Measurements from ENCODE around the gene NUS1. TPM values are rescaled to one million over a fixed set of nuclear protein-coding genes. Genes with fewer than 3 reads are reported as not detected.
"Not testable (repeated sequence)": the region's sequence is repeated elsewhere in the genome, so short reads cannot be mapped to it uniquely, and the experiment has no call there.

NUS1 gene
- polyA plus RNA-seq, 2 of the 4 experiments (the other 2 are of a cell fraction): 23.0 to 24.7 TPM

DNA sequence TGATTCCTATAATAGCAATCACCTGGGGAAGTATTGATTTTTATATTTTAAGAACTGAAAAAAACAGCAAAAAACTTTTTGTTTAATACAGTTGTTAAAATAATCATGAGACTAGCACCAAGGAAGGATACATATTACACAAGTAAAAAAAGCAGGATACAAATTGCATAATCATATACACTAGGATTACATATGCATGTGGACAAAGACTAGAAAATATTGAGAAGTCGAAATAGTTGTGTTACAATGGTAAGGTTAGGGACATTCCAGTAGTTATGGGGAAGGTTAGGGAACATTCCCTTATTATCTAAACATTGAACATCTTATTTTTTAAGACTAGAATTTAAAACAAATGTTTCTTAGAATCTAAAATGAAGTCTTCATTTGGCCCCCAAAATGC is 9.5 kb downstream of the NUS1 start:
- DNase-seq (ENCODE audit: low read depth in 1 of 2, low spot score in 1 of 2) (no peak), FAIRE-seq (no peak), ATAC-seq (no peak)
- Histone ChIP-seq H3K4me2 (no peak overlapping the region), H3K9me3 (no peaks in the 10 kb centered on the region), H3K4me3 (no peak overlapping the region), H3K4me1 (no peaks in the 10 kb centered on the region), H3K27ac (no peak overlapping the region)
- WGBS (ENCODE audit: missing lambda C conversion rate): 90% methylated on average over 1 of the region's 1 CpG
- TF ChIP-seq, protein P1, sequence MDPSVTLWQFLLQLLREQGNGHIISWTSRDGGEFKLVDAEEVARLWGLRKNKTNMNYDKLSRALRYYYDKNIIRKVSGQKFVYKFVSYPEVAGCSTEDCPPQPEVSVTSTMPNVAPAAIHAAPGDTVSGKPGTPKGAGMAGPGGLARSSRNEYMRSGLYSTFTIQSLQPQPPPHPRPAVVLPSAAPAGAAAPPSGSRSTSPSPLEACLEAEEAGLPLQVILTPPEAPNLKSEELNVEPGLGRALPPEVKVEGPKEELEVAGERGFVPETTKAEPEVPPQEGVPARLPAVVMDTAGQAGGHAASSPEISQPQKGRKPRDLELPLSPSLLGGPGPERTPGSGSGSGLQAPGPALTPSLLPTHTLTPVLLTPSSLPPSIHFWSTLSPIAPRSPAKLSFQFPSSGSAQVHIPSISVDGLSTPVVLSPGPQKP (IDR thresholded peaks at IDR 0.05; ENCODE audit: low read depth, low read length): no peak
- TF ChIP-seq SREBF2 (IDR thresholded peaks at IDR 0.05) (no peak), RAD21 (conservative IDR thresholded peaks at IDR 0.05 in 1 of 2, IDR thresholded peaks at IDR 0.05 in 1 of 2) (no peak), HOXB5 (CRISPR knock-in tag; IDR thresholded peaks at IDR 0.05) (no peak), CBX8 (IDR thresholded peaks at IDR 0.05) (no peak), PHF8 (IDR thresholded peaks at IDR 0.05; ENCODE audit: borderline replicate concordance, low read depth) (no peak), POLR2A (IDR thresholded peaks at IDR 0.05; ENCODE audit: low read length) (no peak), CBX2 (IDR thresholded peaks at IDR 0.05; ENCODE audit: borderline replicate concordance, low read depth) (no peak), NR3C1 (IDR thresholded peaks at IDR 0.05) (no peak)
- TF ChIP-seq, protein P2, sequence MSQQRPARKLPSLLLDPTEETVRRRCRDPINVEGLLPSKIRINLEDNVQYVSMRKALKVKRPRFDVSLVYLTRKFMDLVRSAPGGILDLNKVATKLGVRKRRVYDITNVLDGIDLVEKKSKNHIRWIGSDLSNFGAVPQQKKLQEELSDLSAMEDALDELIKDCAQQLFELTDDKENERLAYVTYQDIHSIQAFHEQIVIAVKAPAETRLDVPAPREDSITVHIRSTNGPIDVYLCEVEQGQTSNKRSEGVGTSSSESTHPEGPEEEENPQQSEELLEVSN (IDR thresholded peaks at IDR 0.05; ENCODE audit: borderline replicate concordance, low read depth): no peak
- POLR2A ChIA-PET: no interaction called here
- CTCF ChIA-PET: no interaction called here

DNA sequence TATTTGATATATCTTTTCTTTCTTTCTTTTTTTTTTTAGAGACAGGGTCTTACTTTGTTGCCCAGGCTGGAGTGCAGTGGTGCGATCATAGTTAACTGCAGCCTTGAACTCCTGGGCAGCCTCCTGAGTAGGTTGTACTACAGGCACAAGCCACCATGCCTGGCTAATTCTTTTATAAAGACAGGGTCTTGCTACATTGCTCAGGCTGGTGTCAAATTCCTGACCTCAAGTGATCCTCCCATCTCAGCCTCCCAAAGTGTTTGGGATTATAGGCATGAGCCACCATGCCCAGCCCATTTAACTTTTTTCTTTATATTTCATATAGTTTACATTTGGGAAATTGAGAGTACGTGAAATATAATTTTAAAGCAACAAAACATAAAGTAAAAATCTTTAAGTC is 10.1 kb downstream of the NUS1 start:
- WGBS (ENCODE audit: missing lambda C conversion rate): 98% methylated on average over 2 of the region's 2 CpGs
- no peak for ATAC-seq
- no peaks in the 10 kb centered on the region for H3K4me1 ChIP-seq
- FAIRE-seq: no peak
- H3K27ac ChIP-seq: no peak overlapping the region
- TF ChIP-seq POLR2A (IDR thresholded peaks at IDR 0.05; ENCODE audit: low read length) (no peak), HOXB5 (CRISPR knock-in tag; IDR thresholded peaks at IDR 0.05) (no peak), EP300 (IDR thresholded peaks at IDR 0.05) (no peak), HDAC2 (IDR thresholded peaks at IDR 0.05) (no peak), CHD4 (IDR thresholded peaks at IDR 0.05; ENCODE audit: borderline replicate concordance) (no peak), TFCP2L1 (CRISPR knock-in tag; IDR thresholded peaks at IDR 0.05) (no peak), FOSL2 (IDR thresholded peaks at IDR 0.05) (no peak), FOSL2 (CRISPR knock-in tag; IDR thresholded peaks at IDR 0.05) (no peak), CBX8 (IDR thresholded peaks at IDR 0.05) (no peak), JUNB (IDR thresholded peaks at IDR 0.05) (no peak), MAZ (IDR thresholded peaks at IDR 0.05; ENCODE audit: borderline replicate concordance, low read depth, low read length) (no peak), FOXS1 (CRISPR knock-in tag; IDR thresholded peaks at IDR 0.05) (no peak), JUN (IDR thresholded peaks at IDR 0.05) (no peak)
- TF ChIP-seq, protein P3, sequence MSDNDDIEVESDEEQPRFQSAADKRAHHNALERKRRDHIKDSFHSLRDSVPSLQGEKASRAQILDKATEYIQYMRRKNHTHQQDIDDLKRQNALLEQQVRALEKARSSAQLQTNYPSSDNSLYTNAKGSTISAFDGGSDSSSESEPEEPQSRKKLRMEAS (IDR thresholded peaks at IDR 0.05): no peak
- TF ChIP-seq, protein P4, sequence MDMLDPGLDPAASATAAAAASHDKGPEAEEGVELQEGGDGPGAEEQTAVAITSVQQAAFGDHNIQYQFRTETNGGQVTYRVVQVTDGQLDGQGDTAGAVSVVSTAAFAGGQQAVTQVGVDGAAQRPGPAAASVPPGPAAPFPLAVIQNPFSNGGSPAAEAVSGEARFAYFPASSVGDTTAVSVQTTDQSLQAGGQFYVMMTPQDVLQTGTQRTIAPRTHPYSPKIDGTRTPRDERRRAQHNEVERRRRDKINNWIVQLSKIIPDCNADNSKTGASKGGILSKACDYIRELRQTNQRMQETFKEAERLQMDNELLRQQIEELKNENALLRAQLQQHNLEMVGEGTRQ (IDR thresholded peaks at IDR 0.05): no peak
- no peak overlapping the region for H3K4me2 ChIP-seq
- ChIA-PET CTCF (no interaction called here), POLR2A (no interaction called here)
- no peak for DNase-seq (ENCODE audit: low read depth in 1 of 2, low spot score in 1 of 2)
- no peaks in the 10 kb centered on the region for H3K9me3 ChIP-seq
- no peak overlapping the region for H3K4me3 ChIP-seq

DNA sequence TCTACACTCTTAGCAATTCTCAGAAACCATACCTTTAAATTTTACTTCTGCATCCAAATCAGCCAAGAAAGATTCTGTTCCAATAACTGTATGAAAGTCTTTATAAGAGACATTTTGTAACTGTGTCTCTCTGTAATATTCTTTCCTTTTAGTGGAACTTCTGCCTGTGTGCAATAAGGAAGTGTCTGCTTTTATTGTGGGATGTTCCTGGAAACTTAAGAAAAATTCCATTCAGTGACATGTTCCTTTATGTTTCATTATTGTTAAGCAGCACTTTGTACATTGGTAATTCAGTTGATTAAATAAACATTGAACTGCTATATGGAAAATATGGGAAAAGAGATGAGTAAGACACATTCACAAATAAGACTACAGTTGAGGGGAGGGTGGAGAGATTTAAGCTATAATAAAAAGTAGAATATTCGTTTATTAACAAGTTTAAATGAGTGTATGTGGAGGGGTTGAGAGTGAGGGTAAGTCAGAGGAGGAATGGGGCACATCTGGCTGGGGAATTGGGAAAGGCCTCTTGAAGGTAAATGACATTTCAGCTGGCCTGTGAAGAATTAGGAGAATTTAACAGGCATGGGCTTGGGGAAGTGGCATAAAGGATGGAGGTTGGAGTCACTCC is 11.9 kb downstream of the NUS1 start:
- Histone ChIP-seq H3K9me3 (no peaks in the 10 kb centered on the region), H3K4me2 (no peak overlapping the region), H3K4me1 (no peaks in the 10 kb centered on the region), H3K4me3 (no peak overlapping the region), H3K27ac (no peak overlapping the region)
- 46% methylated on average over 1 of the region's 1 CpG for whole genome bisulfite sequencing (ENCODE audit: missing lambda C conversion rate)
- ChIA-PET POLR2A (no interaction called here), CTCF (interaction anchor here (1.4 kb wide), 1 partner anchor 82 kb away, joined by 4 read pairs; no protein-coding TSS in a partner anchor)
- DNase-seq (ENCODE audit: low read depth in 1 of 2, low spot score in 1 of 2): no peak
- no peak for FAIRE-seq
- ATAC-seq: no peak
- no peak for TF ChIP-seq HDAC2 (IDR thresholded peaks at IDR 0.05)
- no peak for TF ChIP-seq KDM1A (IDR thresholded peaks at IDR 0.05; ENCODE audit: low read depth)
- no peak for TF ChIP-seq ZNF302 (CRISPR knock-in tag; IDR thresholded peaks at IDR 0.05)
- TF ChIP-seq CEBPB (IDR thresholded peaks at IDR 0.05): no peak
- no peak for TF ChIP-seq CHD4 (IDR thresholded peaks at IDR 0.05; ENCODE audit: borderline replicate concordance)
- TF ChIP-seq SMC3 (IDR thresholded peaks at IDR 0.05): no peak
- no peak for TF ChIP-seq CHD2 (IDR thresholded peaks at IDR 0.05; ENCODE audit: low read length, partially characterized antibody)
- TF ChIP-seq POLR2A (IDR thresholded peaks at IDR 0.05; ENCODE audit: low read length): no peak
- TF ChIP-seq BHLHE40 (IDR thresholded peaks at IDR 0.05; ENCODE audit: low read depth, low read length): no peak
- no peak for TF ChIP-seq ZC3H11A (IDR thresholded peaks at IDR 0.05)
- no peak for TF ChIP-seq NR3C1 (IDR thresholded peaks at IDR 0.05)
- no peak for TF ChIP-seq KDM5A (IDR thresholded peaks at IDR 0.05)
- TF ChIP-seq MYC (IDR thresholded peaks at IDR 0.05; ENCODE audit: borderline replicate concordance, low read length): no peak

DNA sequence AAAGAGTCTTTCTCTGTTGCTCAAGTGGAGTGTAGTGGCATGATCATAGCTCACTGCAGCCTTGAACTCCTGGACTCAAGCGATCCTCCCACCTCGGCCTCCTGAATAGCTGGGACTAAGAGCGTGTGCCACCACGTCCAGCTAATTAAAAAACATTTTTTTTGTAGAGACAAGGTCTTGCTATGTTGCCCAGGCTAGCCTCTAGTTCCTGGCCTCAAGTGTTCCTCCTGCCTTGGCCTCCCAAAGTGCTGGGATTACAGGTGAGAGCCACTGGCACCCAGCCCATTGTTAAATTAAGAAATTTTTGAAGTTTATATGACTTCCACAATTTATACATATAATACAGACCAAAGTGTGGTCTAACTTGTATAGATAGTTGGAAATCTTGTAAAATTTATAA is 14.3 kb downstream of the NUS1 start:
- POLR2A ChIA-PET; H3K27ac ChIP-seq; FAIRE-seq; H3K4me3 ChIP-seq; CTCF ChIA-PET; ATAC-seq; DNase-seq (ENCODE audit: low read depth in 1 of 2, low spot score in 1 of 2); H3K4me1 ChIP-seq; H3K4me2 ChIP-seq; H3K9me3 ChIP-seq: not testable (repeated sequence)
- 95% methylated on average over 4 of the region's 4 CpGs for WGBS (ENCODE audit: missing lambda C conversion rate)
